ENCODE data around the gene FKBP15.

- TF ChIP-seq CTCF (optimal IDR thresholded peaks at IDR 0.05 in 1 of 3, IDR thresholded peaks at IDR 0.05 in 1 of 3, conservative IDR thresholded peaks at IDR 0.05 in 1 of 3; ENCODE audit: extremely low read depth in 1 of 3, insufficient read depth in 2 of 3, low read length in 3 of 3) (no peak), EZH2 (IDR thresholded peaks at IDR 0.05; ENCODE audit: low read length) (no peak)
Observed at GRCh38 chr9:113154946-113155345, 66.1 kb downstream of the FKBP15 start.
